Urinary bladder (tissue), 4 donors: ENCODE measurements around the gene ZC3H12C. TPM values are rescaled to one million over a fixed set of nuclear protein-coding genes. Genes with fewer than 3 reads are reported as not detected.

Experiments used
- DNase-seq: peaks from one replicate; pipeline ENCODE4 v3.0.0-alpha.2; 2015; ENCODE audit errors: extremely low spot score
- H3K27ac ChIP-seq: one replicate; pipeline ENCODE4 v1.5.1; 2013; ENCODE audit warnings: low read depth, mild to moderate bottlenecking, moderate library complexity
- H3K36me3 ChIP-seq: one replicate; pipeline ENCODE4 v1.6.1; 2013; ENCODE audit warnings: mild to moderate bottlenecking, moderate library complexity; ENCODE audit not compliant: insufficient read depth
- H3K4me1 ChIP-seq: one replicate; pipeline ENCODE4 v1.6.1; 2013; ENCODE audit warnings: mild to moderate bottlenecking, moderate library complexity; ENCODE audit not compliant: insufficient read depth
- H3K4me3 ChIP-seq: one replicate; pipeline ENCODE4 v1.5.1; 2013; ENCODE audit warnings: low read depth, low read length
- WGBS: extraction: QIAGEN DNeasy Blood & Tissue Kit; methylation state at CpG from one replicate; pipeline ENCODE4 v1.1.7; 2013; 5-methylcytosine and 5-hydroxymethylcytosine counted together
- polyA plus RNA-seq: library from polyadenylated mRNA; stranded (reverse); fragments of 200-250 nt; gene quantifications from one replicate; pipeline ENCODE4 v1.2.3, GENCODE V29; 2013
- total RNA-seq: library from RNA; depleted of rRNA; stranded (reverse); fragments of >200 nt; gene quantifications from one replicate; pipeline ENCODE4 v1.2.3, GENCODE V29; 2014
- donor health status: healthy with polysubstance abuse.
- donor health status: healthy.

ZC3H12C gene
- total and polyA plus RNA-seq, 2 donors: 4.2 to 19.7 TPM

DNA sequence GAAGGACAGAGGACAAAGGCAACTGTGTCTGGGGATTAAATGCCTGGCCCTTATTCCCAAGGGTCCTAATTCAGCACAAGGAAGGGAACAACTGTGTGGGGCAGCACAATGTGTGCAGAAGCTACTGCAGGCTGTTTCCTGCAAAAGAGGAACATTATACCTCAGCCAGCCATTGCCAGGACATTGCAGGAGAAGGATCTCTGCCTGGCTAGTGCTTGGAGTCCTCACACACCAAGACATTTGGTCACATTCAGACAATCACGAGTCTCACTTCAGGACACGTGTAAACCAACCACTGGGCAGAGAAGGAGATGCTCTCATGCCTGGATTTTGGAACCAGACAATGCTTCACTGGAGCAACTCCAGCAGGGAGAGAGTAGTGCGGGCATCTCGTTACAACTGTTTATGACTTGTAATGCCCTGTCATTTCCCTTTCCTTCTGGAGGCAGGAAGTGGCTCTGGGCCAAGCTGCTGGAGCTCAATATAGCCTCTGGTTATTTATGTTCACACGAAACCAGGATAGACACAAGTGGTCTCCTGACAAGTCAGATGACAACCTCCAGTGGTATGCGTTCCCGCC, 23.9 kb upstream of the ZC3H12C start:
- no peaks in the 10 kb centered on the region for H3K36me3 ChIP-seq
- 26% methylated on average over 7 of the region's 7 CpGs for WGBS
- no peak for DNase-seq
- H3K4me1 ChIP-seq: no peaks in the 10 kb centered on the region
- no peak overlapping the region for H3K27ac ChIP-seq
- H3K4me3 ChIP-seq: no peak overlapping the region

- whole genome bisulfite sequencing: 88% methylated on average over 3 of the region's 3 CpGs
- H3K4me1 ChIP-seq: no peaks in the 10 kb centered on the region
- H3K36me3 ChIP-seq: no peaks in the 10 kb centered on the region
- H3K27ac ChIP-seq: no peak overlapping the region
- no peak for DNase-seq
- no peak overlapping the region for H3K4me3 ChIP-seq
Measured at GRCh38 chr11:110070176-110070575, 23.0 kb upstream of the ZC3H12C start.

- no peak overlapping the region for H3K27ac ChIP-seq
- 97% methylated on average over 2 of the region's 2 CpGs for WGBS
- H3K4me1 ChIP-seq: no peaks in the 10 kb centered on the region
- no peaks in the 10 kb centered on the region for H3K36me3 ChIP-seq
- no peak for DNase-seq
- no peak overlapping the region for H3K4me3 ChIP-seq
Measured at GRCh38 chr11:110071197-110071596, 22.0 kb upstream of the ZC3H12C start.

DNA sequence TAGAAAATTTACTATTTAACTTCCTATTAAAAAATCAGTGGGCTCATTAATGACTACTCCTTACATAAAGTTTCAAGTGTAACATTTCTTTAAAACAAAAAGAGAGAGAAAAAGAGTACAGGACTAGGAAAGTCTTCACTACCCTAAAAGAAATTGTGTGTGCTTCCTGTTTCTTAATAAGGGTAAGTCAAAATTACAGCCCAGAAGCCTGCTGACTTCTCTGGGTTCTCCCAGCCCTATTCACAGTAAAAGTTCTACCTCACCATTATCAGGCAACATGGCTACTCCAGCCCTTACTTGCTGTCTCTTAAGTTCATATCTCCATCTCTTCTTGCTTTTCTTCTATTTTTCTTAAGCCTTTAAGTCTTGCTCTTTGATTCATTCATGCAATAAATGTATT, 20.3 kb upstream of the ZC3H12C start:
- Histone ChIP-seq H3K36me3 (no peaks in the 10 kb centered on the region), H3K4me1 (no peaks in the 10 kb centered on the region), H3K27ac (no peak overlapping the region), H3K4me3 (no peak overlapping the region)
- no peak for DNase-seq

- H3K27ac ChIP-seq: no peak overlapping the region
- no peaks in the 10 kb centered on the region for H3K36me3 ChIP-seq
- no peak overlapping the region for H3K4me3 ChIP-seq
- H3K4me1 ChIP-seq: no peaks in the 10 kb centered on the region
- WGBS: 98% methylated on average over 7 of the region's 7 CpGs
- DNase-seq: no peak
Measured at GRCh38 chr11:110074499-110074898, 18.7 kb upstream of the ZC3H12C start.

GRCh38 chr11:110075105-110075846, 17.9 kb upstream of the ZC3H12C start:
- H3K4me1 ChIP-seq: no peaks in the 10 kb centered on the region
- no peaks in the 10 kb centered on the region for H3K36me3 ChIP-seq
- 50% methylated on average over 12 of the region's 12 CpGs for whole genome bisulfite sequencing
- no peak for DNase-seq
- H3K4me3 ChIP-seq: no peak overlapping the region
- H3K27ac ChIP-seq: no peak overlapping the region

DNA sequence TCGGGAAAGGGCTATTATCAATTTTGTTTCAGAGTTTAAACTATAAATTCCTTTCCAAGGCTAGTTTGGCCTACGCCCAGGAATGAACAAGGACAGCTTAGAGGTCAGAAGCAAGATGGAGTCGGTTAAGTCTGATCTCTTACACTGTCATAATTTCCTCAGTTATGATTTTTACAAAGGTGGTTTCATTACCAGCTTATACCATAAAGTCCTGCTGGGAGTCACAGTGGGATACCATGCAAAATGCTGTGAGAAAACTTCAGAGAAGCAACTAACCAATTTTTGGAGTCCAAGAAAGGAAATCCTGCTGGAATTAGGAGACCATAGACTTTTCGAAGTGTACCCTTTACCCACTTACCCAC, 17.4 kb upstream of the ZC3H12C start:
- no peak overlapping the region for H3K27ac ChIP-seq
- 39% methylated on average over 4 of the region's 4 CpGs for WGBS
- no peak overlapping the region for H3K4me3 ChIP-seq

GRCh38 chr11:110076371-110076965, 16.7 kb upstream of the ZC3H12C start:
- no peaks in the 10 kb centered on the region for H3K4me1 ChIP-seq
- H3K4me3 ChIP-seq: no peak overlapping the region
- WGBS: 41% methylated on average over 7 of the region's 7 CpGs
- no peaks in the 10 kb centered on the region for H3K36me3 ChIP-seq
- DNase-seq: no peak
- no peak overlapping the region for H3K27ac ChIP-seq

More for the DNA sequence above, 17.4 kb upstream of the ZC3H12C start:
- no peak for DNase-seq
- Histone ChIP-seq H3K36me3 (no peaks in the 10 kb centered on the region), H3K4me1 (no peaks in the 10 kb centered on the region)

GRCh38 chr11:110077346-110077745, 15.8 kb upstream of the ZC3H12C start:
- no peak overlapping the region for H3K27ac ChIP-seq
- H3K4me3 ChIP-seq: no peak overlapping the region
- no peaks in the 10 kb centered on the region for H3K36me3 ChIP-seq
- no peak for DNase-seq
- WGBS: 79% methylated on average over 1 of the region's 1 CpG
- no peaks in the 10 kb centered on the region for H3K4me1 ChIP-seq

DNA sequence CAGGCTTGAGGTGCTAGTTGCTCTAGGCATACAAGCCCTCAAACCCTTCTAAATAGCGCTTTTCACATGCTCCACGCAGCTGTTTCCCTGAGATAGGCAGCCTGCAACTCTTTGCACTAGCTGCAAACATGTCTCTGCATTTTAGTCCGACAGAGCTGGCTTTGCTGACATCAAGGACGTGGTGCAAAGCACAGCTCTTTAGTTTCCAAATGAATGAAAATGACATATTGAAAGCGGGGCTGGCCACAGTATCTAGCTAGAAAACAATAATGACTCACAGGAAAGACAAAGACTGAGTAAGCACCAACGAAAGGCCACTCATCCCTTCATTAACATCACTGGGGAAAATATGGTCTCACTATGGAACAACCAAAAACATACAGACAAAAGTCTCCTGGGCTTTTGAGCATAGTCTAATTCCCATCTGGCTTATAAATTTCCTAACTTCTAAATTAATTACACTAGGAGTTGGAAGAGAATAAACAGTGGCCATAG, 15.3 kb upstream of the ZC3H12C start:
- Histone ChIP-seq H3K4me1 (no peaks in the 10 kb centered on the region), H3K36me3 (no peaks in the 10 kb centered on the region), H3K4me3 (no peak overlapping the region), H3K27ac (no peak overlapping the region)
- no peak for DNase-seq
- WGBS: 60% methylated on average over 6 of the region's 6 CpGs

GRCh38 chr11:110078923-110079544, 14.2 kb upstream of the ZC3H12C start:
- WGBS: 97% methylated on average over 1 of the region's 1 CpG

GRCh38 chr11:110079726-110080125, 13.5 kb upstream of the ZC3H12C start:
- DNase-seq: no peak
- Histone ChIP-seq H3K4me1 (no peaks in the 10 kb centered on the region), H3K27ac (no peak overlapping the region), H3K36me3 (no peaks in the 10 kb centered on the region), H3K4me3 (no peak overlapping the region)
- WGBS: 94% methylated on average over 4 of the region's 4 CpGs

More at GRCh38 chr11:110078923-110079544, 14.2 kb upstream of the ZC3H12C start:
- Histone ChIP-seq H3K4me1 (no peaks in the 10 kb centered on the region), H3K27ac (no peak overlapping the region), H3K4me3 (no peak overlapping the region), H3K36me3 (no peaks in the 10 kb centered on the region)
- DNase-seq: no peak

DNA sequence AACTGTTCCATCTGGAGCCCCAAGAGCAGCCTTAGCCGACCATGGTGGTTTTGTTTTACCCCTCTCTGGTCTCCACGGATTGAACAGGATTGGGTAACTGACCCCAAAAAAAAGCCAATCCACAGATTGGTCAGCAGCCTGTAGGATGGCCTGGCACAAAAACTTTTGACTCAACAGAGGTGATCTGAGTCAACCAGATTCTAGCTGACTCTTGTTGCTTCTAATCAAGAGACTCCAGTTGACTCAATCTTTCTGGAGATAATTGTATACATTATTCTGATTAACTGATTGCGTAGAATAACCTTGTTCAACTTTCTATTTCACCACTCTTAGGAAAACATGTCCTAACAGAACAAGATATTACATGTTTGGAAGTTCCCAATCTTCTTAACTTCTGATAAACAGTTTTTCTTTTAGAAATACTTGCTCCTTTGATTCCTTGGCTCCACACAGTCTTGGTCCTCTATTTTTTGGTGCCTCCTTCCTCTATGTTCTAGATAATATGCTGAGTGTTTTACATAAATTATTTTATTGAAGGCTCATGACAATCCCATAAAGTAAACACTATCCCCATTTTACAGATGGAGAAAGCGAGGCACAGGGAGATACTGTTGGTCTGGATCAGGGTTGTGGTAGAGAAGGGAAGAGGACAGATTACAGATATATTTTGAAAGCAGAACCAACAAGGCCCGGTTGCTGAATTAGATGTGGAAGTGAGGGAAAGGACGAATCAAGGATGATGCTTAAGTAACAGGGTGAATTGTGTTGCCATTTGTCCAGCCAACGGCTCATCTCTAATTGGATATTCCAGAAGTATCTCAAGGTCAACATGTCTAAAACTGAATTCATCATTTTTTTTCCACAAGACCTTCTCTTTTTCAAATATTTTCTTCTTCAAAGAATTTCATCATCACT, 11.5 kb upstream of the ZC3H12C start:
- H3K4me3 ChIP-seq: no peak overlapping the region
- no peak for DNase-seq
- H3K4me1 ChIP-seq: no peaks in the 10 kb centered on the region
- H3K36me3 ChIP-seq: no peaks in the 10 kb centered on the region
- 83% methylated on average over 7 of the region's 7 CpGs for WGBS
- no peak overlapping the region for H3K27ac ChIP-seq
